Measurements from ENCODE around the gene IPO7. TPM values are rescaled to one million over a fixed set of nuclear protein-coding genes. Genes with fewer than 3 reads are reported as not detected.
"Not testable (repeated sequence)": the region's sequence is repeated elsewhere in the genome, so short reads cannot be mapped to it uniquely, and the experiment has no call there.

Gene IPO7
- 100 to 1,000 TPM; 222 to 355 (median 261) TPM for total RNA-seq
- polyA plus RNA-seq, result 100 to 1,000 TPM; 110 to 261 (median 247) TPM
- long read RNA-seq, donor 1, full-length matches to known transcripts, result 3 of 27 reads
- long read RNA-seq, donor 1, partial matches to known transcripts, result 6 of 27 reads
- long read RNA-seq, donor 1, other reads (novel, unspliced or antisense), result 18 of 27 reads
- long read RNA-seq, donor 2, partial matches to known transcripts, result 29 of 54 reads
- long read RNA-seq, donor 2, other reads (novel, unspliced or antisense), result 25 of 54 reads

DNA sequence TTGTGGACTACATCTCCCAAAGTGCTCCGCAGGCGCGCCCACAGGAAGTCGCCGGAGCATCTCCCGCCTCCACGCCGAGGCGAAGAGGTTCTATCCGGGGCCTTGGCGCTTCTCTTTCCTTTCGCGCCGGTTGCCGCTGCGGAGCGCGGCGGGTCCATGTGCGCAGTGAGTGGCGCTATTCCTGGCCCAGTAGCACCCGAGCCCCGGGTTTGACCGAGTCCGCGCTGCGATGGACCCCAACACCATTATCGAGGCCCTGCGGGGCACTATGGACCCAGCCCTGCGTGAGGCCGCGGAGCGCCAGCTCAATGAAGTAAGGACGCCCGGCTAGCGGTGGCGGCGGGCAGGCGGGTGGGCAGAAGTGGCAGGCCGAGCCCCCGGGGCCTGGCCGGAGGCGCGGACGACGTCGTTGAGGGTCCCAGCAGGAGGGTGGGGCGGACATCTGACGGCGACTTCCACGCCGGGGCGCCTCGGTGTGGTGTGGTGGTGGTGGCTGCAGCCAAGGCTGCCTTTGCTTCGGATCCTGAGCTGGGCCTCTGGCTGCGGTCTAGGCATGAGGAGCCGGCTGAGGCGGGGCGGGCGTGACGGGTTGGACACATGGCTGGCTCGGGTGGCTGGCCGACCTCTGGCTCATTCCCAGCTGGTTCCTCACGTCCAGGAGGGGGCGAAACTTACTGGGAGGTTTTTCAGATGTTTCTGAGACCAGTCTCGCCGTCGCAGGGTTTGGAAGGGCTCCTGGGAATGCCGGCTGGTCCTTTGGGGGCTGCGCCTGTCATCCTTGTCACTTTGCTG, at the start of gene IPO7:
Gene IPO7, plus strand, starts transcription at position 118 of the 792 bp plus-strand sequence. Its CDS starts 112 bp downstream, at position 230.
- ATAC-seq (peak; percentile 95 to 97 (median 96)), DNase-seq (peak; percentile 92 to 95)
- peak within 1 kb of the TSS; percentile 96 for H3K4me3 ChIP-seq
- peak; percentile 33 for TF ChIP-seq CTCF (IDR thresholded peaks at IDR 0.05)
- H3K27ac ChIP-seq, result peak within 1 kb of the TSS; percentile 99
- intact Hi-C loops (cut with DNase I), result loop anchor here in 1 of 2 donors (2.0 kb wide), 2 partner anchors 20 to 70 kb away; partner anchors contain the start of gene TMEM41B
- H3K27me3 ChIP-seq (ENCODE audit: insufficient read depth in 3 of 3, low read length in 2 of 3), result no peaks in the 10 kb centered on the region
- WGBS, 3 donors, result 0% methylated on average over 54 to 70 of the region's 70 CpGs
- no peaks in the 10 kb centered on the region for H3K9me3 ChIP-seq
- peaks cover 22% of the 10 kb centered on the region for H3K4me1 ChIP-seq
- peaks cover 0 to 3% of the 10 kb centered on the region in 2 donors for H3K36me3 ChIP-seq (ENCODE audit: insufficient read depth in 1 of 2, low read depth in 1 of 2)

GRCh38 chr11:9341638-9342178, 42.7 kb upstream of the IPO7 start:
- Histone ChIP-seq H3K27me3 (ENCODE audit: insufficient read depth in 3 of 3, low read length in 2 of 3) (no peaks in the 10 kb centered on the region), H3K4me1 (no peaks in the 10 kb centered on the region), H3K9me3 (no peaks in the 10 kb centered on the region), H3K27ac (no peak overlapping the region), H3K4me3 (no peak overlapping the region), H3K36me3 (ENCODE audit: insufficient read depth in 1 of 2, low read depth in 1 of 2) (no peaks in the 10 kb centered on the region)
- ATAC-seq, result no peak
- intact Hi-C loops (cut with DNase I), result no loop called here
- no peak for DNase-seq
- 59 to 69% (median 68%) methylated on average over 4 to 5 of the region's 5 CpGs for WGBS, 3 donors
- TF ChIP-seq CTCF (IDR thresholded peaks at IDR 0.05), result no peak

GRCh38 chr11:9344061-9344680, 40.3 kb upstream of the IPO7 start:
- H3K4me1 ChIP-seq, result no peaks in the 10 kb centered on the region

GRCh38 chr11:9347100-9347499, 37.4 kb upstream of the IPO7 start:
- ATAC-seq, result no peak
- intact Hi-C loops (cut with DNase I), result no loop called here
- H3K27ac ChIP-seq, result no peak overlapping the region
- no peak for TF ChIP-seq CTCF (IDR thresholded peaks at IDR 0.05)
- H3K4me3 ChIP-seq, result no peak overlapping the region
- no peaks in the 10 kb centered on the region for H3K36me3 ChIP-seq (ENCODE audit: insufficient read depth in 1 of 2, low read depth in 1 of 2)
- H3K4me1 ChIP-seq, result no peaks in the 10 kb centered on the region
- H3K9me3 ChIP-seq, result no peaks in the 10 kb centered on the region
- WGBS, 3 donors, result 69 to 84% (median 75%) methylated on average over 2 of the region's 2 CpGs
- peaks cover 0 to 6% (median 0%) of the 10 kb centered on the region in 3 donors for H3K27me3 ChIP-seq (ENCODE audit: insufficient read depth in 3 of 3, low read length in 2 of 3)
- DNase-seq, result no peak

More at GRCh38 chr11:9344061-9344680, 40.3 kb upstream of the IPO7 start:
- peak in 1 of 4 donors; percentile 83 for ATAC-seq
- intact Hi-C loops (cut with DNase I), result no loop called here
- H3K4me3 ChIP-seq, result no peak overlapping the region
- no peak overlapping the region for H3K27ac ChIP-seq
- WGBS, 3 donors, result 40 to 53% (median 43%) methylated on average over 3 of the region's 3 CpGs
- no peak for TF ChIP-seq CTCF (IDR thresholded peaks at IDR 0.05)
- no peaks in the 10 kb centered on the region for H3K36me3 ChIP-seq (ENCODE audit: insufficient read depth in 1 of 2, low read depth in 1 of 2)
- no peaks in the 10 kb centered on the region for H3K9me3 ChIP-seq
- peaks cover 0 to 6% (median 0%) of the 10 kb centered on the region in 3 donors for H3K27me3 ChIP-seq (ENCODE audit: insufficient read depth in 3 of 3, low read length in 2 of 3)
- no peak for DNase-seq

GRCh38 chr11:9347779-9348178, 36.7 kb upstream of the IPO7 start:
- H3K4me1 ChIP-seq; intact Hi-C loops (cut with DNase I); H3K27me3 ChIP-seq (ENCODE audit: insufficient read depth in 3 of 3, low read length in 2 of 3); H3K4me3 ChIP-seq; ATAC-seq; H3K9me3 ChIP-seq; H3K36me3 ChIP-seq (ENCODE audit: insufficient read depth in 1 of 2, low read depth in 1 of 2); DNase-seq; H3K27ac ChIP-seq: not testable (repeated sequence)
- 52 to 63% (median 55%) methylated on average over 4 of the region's 4 CpGs for WGBS, 3 donors

Measured in psoas muscle (tissue), 8 donors.